Right lobe of liver (tissue), 6 donors: ENCODE results near the gene RAI2. TPM values are rescaled to one million over a fixed set of nuclear protein-coding genes. Genes with fewer than 3 reads are reported as not detected.

Experiments used
- ATAC-seq, 4 donors: fragments of 200-7000 bp; cut with Tn5 transposase; one replicate each; pipeline ENCODE4 v1.9.1; 2020; ENCODE audit warnings: mild to moderate bottlenecking in 4 of 4, moderate library complexity in 4 of 4
- DNase-seq, 3 donors: peaks; one replicate each; pipeline ENCODE4 v3.0.0-alpha.2; 2020
- H3K27ac ChIP-seq, 3 donors: fragments of 200-600 bp; one replicate each; pipeline ENCODE4 v1.8.0; 2022
- H3K27me3 ChIP-seq, 2 donors: fragments of 200-600 bp; one replicate each; pipeline ENCODE4 v1.8.0; 2022
- H3K36me3 ChIP-seq, 4 donors: fragments of 200-600 bp; sonication (generic) in 1 of 4; one replicate each; pipeline versions ENCODE4 v1.5.1 to v1.8.0; 2017 to 2022; ENCODE audit warnings: control low read depth in 1 of 4
- H3K4me1 ChIP-seq, 4 donors: fragments of 200-600 bp; sonication (generic) in 1 of 4; one replicate each; pipeline versions ENCODE4 v1.5.1 to v1.8.0; 2017 to 2022; ENCODE audit warnings: control low read depth in 1 of 4
- H3K4me3 ChIP-seq, 3 donors: fragments of 200-600 bp; one replicate each; pipeline ENCODE4 v1.8.0; 2022
- H3K9me3 ChIP-seq, 4 donors: fragments of 200-600 bp; sonication (generic) in 1 of 4; one replicate each; pipeline versions ENCODE4 v1.5.1 to v1.8.0; 2017 to 2022; ENCODE audit warnings: control low read depth in 1 of 4
- POLR2A ChIP-seq: fragments of 450-650 bp; IDR thresholded peaks from one replicate; pipeline ENCODE4 v1.6.1; 2017; ENCODE audit warnings: antibody characterized with exemption, mild to moderate bottlenecking
- WGBS: methylation state at CpG from one replicate; pipeline ENCODE4 v1.1.6; 2018; ENCODE audit warnings: low coverage, low lambda C conversion rate; ENCODE audit not compliant: insufficient coverage; ENCODE audit errors: missing lambda C conversion rate; 5-methylcytosine and 5-hydroxymethylcytosine counted together
- intact Hi-C, 2 donors: fragments of 100-400 bp; cut with DNase I; formaldehyde crosslinking; loops; one replicate each; pipeline versions ENCODE4 v1.11.2 to v1.14.1; 2022
- total RNA-seq, 6 experiments: library from RNA; depleted of rRNA in 2 of 6; stranded (reverse); fragments of >200 nt in 2 of 6; fragmentation: NEBNext Ultra II Directional in 3 of 6; extraction: Animal tissue kit (Norgen Biotek cat#: 25700) in 3 of 6; gene quantifications; one replicate each; pipeline versions ENCODE4 v1.1.0 to v1.2.4, GENCODE V29; 2016 to 2023
- TF ChIP-seq, protein P1 (sequence below), 4 donors: fragments of 200-600 bp in 3 of 4; fragments of 450-650 bp in 1 of 4; IDR thresholded peaks; one replicate each; pipeline versions ENCODE4 v1.5.1 to v1.8.0; 2016 to 2022; ENCODE audit warnings: antibody characterized with exemption in 4 of 4, mild to moderate bottlenecking in 2 of 4
- donor health status: DM: no; HTN: yes; CAD: no.
- donor health status: DM: no; HTN: no; CAD: no.
- donor health status: DM: no; HTN: no; CAD: no.
- donor health status: DM: no; HTN: yes; CAD: no.
- donor health status: DM: no; HTN: yes; CAD: no.

RAI2 gene
- total RNA-seq, 6 experiments from 2014 or later, result 1.2 to 3.5 (median 2.4) TPM

GRCh38 chrX:17829566-17829965, 31.5 kb downstream of the RAI2 start:
- ATAC-seq (no peak), DNase-seq (no peak)
- Histone ChIP-seq H3K4me3 (no peak overlapping the region), H3K27me3 (no peaks in the 10 kb centered on the region), H3K9me3 (no peaks in the 10 kb centered on the region), H3K27ac (no peak overlapping the region), H3K4me1 (no peaks in the 10 kb centered on the region), H3K36me3 (no peaks in the 10 kb centered on the region)
- intact Hi-C loops, result no loop called here
- TF ChIP-seq, protein P1, sequence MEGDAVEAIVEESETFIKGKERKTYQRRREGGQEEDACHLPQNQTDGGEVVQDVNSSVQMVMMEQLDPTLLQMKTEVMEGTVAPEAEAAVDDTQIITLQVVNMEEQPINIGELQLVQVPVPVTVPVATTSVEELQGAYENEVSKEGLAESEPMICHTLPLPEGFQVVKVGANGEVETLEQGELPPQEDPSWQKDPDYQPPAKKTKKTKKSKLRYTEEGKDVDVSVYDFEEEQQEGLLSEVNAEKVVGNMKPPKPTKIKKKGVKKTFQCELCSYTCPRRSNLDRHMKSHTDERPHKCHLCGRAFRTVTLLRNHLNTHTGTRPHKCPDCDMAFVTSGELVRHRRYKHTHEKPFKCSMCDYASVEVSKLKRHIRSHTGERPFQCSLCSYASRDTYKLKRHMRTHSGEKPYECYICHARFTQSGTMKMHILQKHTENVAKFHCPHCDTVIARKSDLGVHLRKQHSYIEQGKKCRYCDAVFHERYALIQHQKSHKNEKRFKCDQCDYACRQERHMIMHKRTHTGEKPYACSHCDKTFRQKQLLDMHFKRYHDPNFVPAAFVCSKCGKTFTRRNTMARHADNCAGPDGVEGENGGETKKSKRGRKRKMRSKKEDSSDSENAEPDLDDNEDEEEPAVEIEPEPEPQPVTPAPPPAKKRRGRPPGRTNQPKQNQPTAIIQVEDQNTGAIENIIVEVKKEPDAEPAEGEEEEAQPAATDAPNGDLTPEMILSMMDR (IDR thresholded peaks at IDR 0.05), result no peak
- TF ChIP-seq POLR2A, result no peak
- 90% methylated on average over 1 of the region's 1 CpG for WGBS

GRCh38 chrX:17828171-17828570, 32.9 kb downstream of the RAI2 start:
- Histone ChIP-seq H3K36me3 (no peaks in the 10 kb centered on the region), H3K4me3 (no peak overlapping the region), H3K27me3 (no peaks in the 10 kb centered on the region), H3K4me1 (no peaks in the 10 kb centered on the region), H3K27ac (no peak overlapping the region), H3K9me3 (no peaks in the 10 kb centered on the region)
- WGBS, result 63% methylated on average over 3 of the region's 3 CpGs
- TF ChIP-seq, protein P1 (IDR thresholded peaks at IDR 0.05), result no peak
- TF ChIP-seq POLR2A, result no peak
- no peak for DNase-seq
- intact Hi-C loops, result no loop called here
- no peak for ATAC-seq

DNA sequence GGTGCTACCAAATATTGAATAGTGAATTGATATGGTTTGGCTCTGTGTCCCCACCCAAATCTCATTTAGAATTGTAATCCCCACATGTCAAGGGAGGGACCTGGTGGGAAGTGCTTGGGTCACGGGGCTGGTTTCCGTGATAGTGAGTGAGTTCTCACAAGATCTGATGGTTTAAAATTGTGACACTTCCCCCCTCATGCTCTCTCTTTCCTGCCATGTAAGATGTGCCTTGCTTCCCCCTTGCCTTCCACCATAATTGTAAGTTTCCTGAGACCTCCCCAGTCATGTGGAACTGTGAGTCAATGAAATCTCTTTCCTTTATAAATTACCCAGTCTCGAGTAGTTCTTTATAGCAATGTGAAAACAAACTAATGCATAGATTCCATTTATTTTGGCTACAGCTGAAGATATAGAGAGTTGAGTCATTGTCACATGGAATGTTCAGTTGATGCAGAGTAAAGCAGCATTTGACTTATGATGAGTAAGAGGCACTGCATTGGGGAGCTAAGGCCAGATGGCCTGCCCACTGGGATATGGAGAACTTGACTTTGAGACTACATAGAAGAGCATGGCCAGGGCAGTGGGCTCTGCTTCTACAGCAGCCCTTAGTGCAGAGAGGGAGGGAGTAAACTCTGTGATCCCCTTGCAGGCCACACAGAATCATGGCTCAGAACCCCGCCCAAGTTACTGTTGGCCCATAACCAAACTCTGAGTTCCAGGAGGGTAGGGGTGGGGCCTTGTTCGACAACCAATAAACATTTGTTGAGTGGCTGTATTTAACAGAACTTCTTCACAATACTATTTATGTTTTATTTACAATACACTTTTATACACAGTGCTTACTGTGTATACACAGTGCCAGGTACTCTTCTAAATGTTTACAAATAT, 34.2 kb downstream of the RAI2 start:
- no peak for DNase-seq
- Histone ChIP-seq H3K27ac (no peak overlapping the region), H3K4me1 (no peaks in the 10 kb centered on the region), H3K4me3 (no peak overlapping the region), H3K27me3 (no peaks in the 10 kb centered on the region), H3K9me3 (no peaks in the 10 kb centered on the region), H3K36me3 (no peaks in the 10 kb centered on the region)
- intact Hi-C loops, result no loop called here
- WGBS, result 56% methylated on average over 4 of the region's 5 CpGs
- TF ChIP-seq, protein P1 (IDR thresholded peaks at IDR 0.05), result no peak
- no peak for TF ChIP-seq POLR2A
- no peak for ATAC-seq

DNA sequence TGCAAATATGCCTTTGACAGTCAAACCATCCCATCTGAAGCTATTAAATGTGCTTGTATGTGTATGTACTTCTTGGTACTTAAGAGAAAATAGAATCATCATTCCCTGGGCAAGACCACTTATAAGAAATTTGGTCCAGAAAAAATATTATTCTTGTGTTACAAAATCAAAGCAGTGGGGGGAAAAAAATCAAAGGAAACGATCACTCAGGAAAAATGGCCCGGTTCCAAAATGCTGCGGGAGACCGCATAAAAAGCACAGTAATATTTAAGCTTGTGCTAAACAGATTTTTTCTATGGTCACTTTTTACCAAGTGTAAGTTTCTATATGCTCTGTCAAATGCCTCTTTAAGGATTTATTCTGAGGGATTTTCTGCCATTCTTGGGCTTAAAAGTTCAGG, 36.1 kb downstream of the RAI2 start:
- intact Hi-C loops, result no loop called here
- DNase-seq (no peak), ATAC-seq (no peak)
- Histone ChIP-seq H3K27ac (no peak overlapping the region), H3K4me1 (no peaks in the 10 kb centered on the region), H3K36me3 (no peaks in the 10 kb centered on the region), H3K27me3 (no peaks in the 10 kb centered on the region), H3K4me3 (no peak overlapping the region), H3K9me3 (no peaks in the 10 kb centered on the region)
- WGBS, result 57% methylated on average over 4 of the region's 4 CpGs
- TF ChIP-seq, protein P1 (IDR thresholded peaks at IDR 0.05), result no peak
- no peak for TF ChIP-seq POLR2A
